GM19438 (cell line): ENCODE results near the gene CELA2B.
"Not testable (repeated sequence)": the region's sequence is repeated elsewhere in the genome, so short reads cannot be mapped to it uniquely, and the experiment has no call there.

Source experiments
- ATAC-seq: cut with Tn5 transposase; IDR thresholded peaks from one replicate; pipeline ENCODE4 v1.9.1; 2021; ENCODE audit warnings: low read depth; ENCODE audit not compliant: unreplicated experiment

The CELA2B gene

GRCh38 chr1:15465674-15466073 is 10.2 kb upstream of the CELA2B start:
- no peak for ATAC-seq

- not testable (repeated sequence) for ATAC-seq
These were observed 8.8 kb upstream of the CELA2B start for GRCh38 chr1:15466955-15467625.

- no peak for ATAC-seq
These were observed 7.8 kb upstream of the CELA2B start for GRCh38 chr1:15468145-15468544.

- no peak for ATAC-seq
These were observed 6.5 kb upstream of the CELA2B start for GRCh38 chr1:15469361-15469760.

GRCh38 chr1:15469821-15470448 is 6.0 kb upstream of the CELA2B start:
- ATAC-seq: not testable (repeated sequence)

GRCh38 chr1:15471067-15471466 is 4.8 kb upstream of the CELA2B start:
- not testable (repeated sequence) for ATAC-seq

- ATAC-seq: not testable (repeated sequence)
These were observed 4.2 kb upstream of the CELA2B start for GRCh38 chr1:15471723-15472122.

GRCh38 chr1:15472587-15472986 is 3.3 kb upstream of the CELA2B start:
- ATAC-seq: no peak

GRCh38 chr1:15476927-15477326 is 1.0 kb downstream of the CELA2B start:
- ATAC-seq: no peak

- ATAC-seq: no peak
These were observed 1.8 kb downstream of the CELA2B start for GRCh38 chr1:15477646-15478212.

GRCh38 chr1:15479654-15480347 is 3.9 kb downstream of the CELA2B start:
- ATAC-seq: no peak

GRCh38 chr1:15482455-15482854 is 6.6 kb downstream of the CELA2B start:
- ATAC-seq: not testable (repeated sequence)

GRCh38 chr1:15482983-15483543 is 7.2 kb downstream of the CELA2B start:
- ATAC-seq: not testable (repeated sequence)

GRCh38 chr1:15483971-15484370 is 8.1 kb downstream of the CELA2B start:
- no peak for ATAC-seq

GRCh38 chr1:15484443-15484842 is 8.5 kb downstream of the CELA2B start:
- not testable (repeated sequence) for ATAC-seq

- no peak for ATAC-seq
These were observed 9.7 kb downstream of the CELA2B start for GRCh38 chr1:15485636-15486035.

- not testable (repeated sequence) for ATAC-seq
These were observed 11.1 kb downstream of the CELA2B start for GRCh38 chr1:15486844-15487610.

- no peak for ATAC-seq
These were observed 12.5 kb downstream of the CELA2B start for GRCh38 chr1:15488371-15488770.

- ATAC-seq: no peak
These were observed 13.3 kb downstream of the CELA2B start for GRCh38 chr1:15489052-15489736.

GRCh38 chr1:15491010-15491409 is 15.1 kb downstream of the CELA2B start:
- ATAC-seq: not testable (repeated sequence)
